ENCODE measurements around the gene RHBDL3.

DNA sequence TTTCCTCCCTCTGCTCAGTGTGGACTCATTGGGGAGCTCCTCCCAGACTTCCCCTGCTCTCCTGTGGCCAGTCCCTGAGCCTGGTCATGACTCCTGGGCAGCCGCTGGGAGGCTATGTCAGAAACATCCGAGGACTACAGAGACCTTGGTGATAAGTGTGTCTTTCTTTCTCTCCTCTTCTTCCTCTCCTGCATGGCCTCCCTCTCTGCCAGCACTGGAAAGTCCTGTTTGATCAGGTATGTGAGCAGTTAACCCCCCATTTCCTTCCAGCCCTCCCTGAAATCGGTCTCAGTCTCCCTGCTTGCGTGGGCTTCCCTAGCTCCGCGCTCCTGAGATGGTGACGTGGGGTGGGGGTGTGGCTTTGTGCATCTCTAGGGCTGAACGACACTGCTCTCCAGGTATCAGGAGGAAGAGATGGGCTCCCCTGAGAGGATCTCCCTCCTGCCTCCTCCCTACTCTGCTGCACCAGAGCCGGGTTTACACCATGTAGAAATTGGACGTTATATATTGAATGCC lies 2.1 kb downstream of the RHBDL3 start:
- TF ChIP-seq CTCF (IDR thresholded peaks at IDR 0.05; ENCODE audit: low read depth, low read length, missing input control) (no peak), ATF3 (IDR thresholded peaks at IDR 0.05) (no peak), HNF4A (conservative IDR thresholded peaks at IDR 0.05) (no peak), REST (IDR thresholded peaks at IDR 0.05) (no peak), TAF1 (conservative IDR thresholded peaks at IDR 0.05) (no peak), GABPA (IDR thresholded peaks at IDR 0.05 in 1 of 2, conservative IDR thresholded peaks at IDR 0.05 in 1 of 2) (no peak), JUND (IDR thresholded peaks at IDR 0.05) (no peak), EGR1 (IDR thresholded peaks at IDR 0.05; ENCODE audit: low read depth in 2 of 2) (no peak), RXRA (IDR thresholded peaks at IDR 0.05) (no peak), NR2F2 (IDR thresholded peaks at IDR 0.05) (no peak), RAD21 (IDR thresholded peaks at IDR 0.05) (no peak), ZBTB33 (IDR thresholded peaks at IDR 0.05) (no peak), YY1 (IDR thresholded peaks at IDR 0.05) (no peak)
- TF ChIP-seq, protein P1, sequence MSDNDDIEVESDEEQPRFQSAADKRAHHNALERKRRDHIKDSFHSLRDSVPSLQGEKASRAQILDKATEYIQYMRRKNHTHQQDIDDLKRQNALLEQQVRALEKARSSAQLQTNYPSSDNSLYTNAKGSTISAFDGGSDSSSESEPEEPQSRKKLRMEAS (IDR thresholded peaks at IDR 0.05), result no peak
